HL-60 (cell line): ENCODE data around the gene KRTAP4-8.
"Not testable (repeated sequence)": the region's sequence is repeated elsewhere in the genome, so short reads cannot be mapped to it uniquely, and the experiment has no call there.

Source experiments
- DNase-seq, 2 experiments: peaks; one replicate each; pipeline ENCODE4 v3.0.0-alpha.2; 2010 to 2020; ENCODE audit warnings: low read depth in 1 of 2, low spot score in 1 of 2
- H3K27ac ChIP-seq: fragments of 250-450 bp; sonication (Bioruptor Pico); replicated peaks from 2 replicates; pipeline ENCODE4 v1.5.1; 2020; ENCODE audit warnings: mild to moderate bottlenecking, moderate library complexity
- H3K27me3 ChIP-seq: fragments of 250-450 bp; sonication (Bioruptor Pico); 2 replicates; pipeline ENCODE4 v1.5.1; 2021; ENCODE audit warnings: mild to moderate bottlenecking, moderate library complexity; ENCODE audit not compliant: insufficient read depth, poor library complexity, severe bottlenecking
- H3K4me3 ChIP-seq: replicated peaks from 2 replicates; pipeline ENCODE4 v1.5.1; 2011; ENCODE audit warnings: mild to moderate bottlenecking, control low read depth, low read length; ENCODE audit not compliant: insufficient read depth
- CTCF ChIP-seq: IDR thresholded peaks from one replicate; pipeline ENCODE4 v1.5.1; 2011; ENCODE audit warnings: low read length, control low read depth, inconsistent platforms; ENCODE audit not compliant: insufficient read depth
- GABPA ChIP-seq: IDR thresholded peaks from 2 replicates; pipeline ENCODE4 v1.6.1; 2012; ENCODE audit warnings: low read depth
- POLR2AphosphoS5 ChIP-seq: IDR thresholded peaks from 2 replicates; pipeline ENCODE4 v1.6.1; 2012; ENCODE audit warnings: low read depth
- REST ChIP-seq: IDR thresholded peaks from 2 replicates; pipeline ENCODE4 v1.6.1; 2012; ENCODE audit warnings: low read depth; ENCODE audit not compliant: insufficient replicate concordance
- SPI1 ChIP-seq: IDR thresholded peaks from 2 replicates; pipeline ENCODE4 v1.6.1; 2012; ENCODE audit warnings: low read depth, mild to moderate bottlenecking, borderline replicate concordance

The KRTAP4-8 gene

GRCh38 chr17:41126412-41126811 lies 28.5 kb upstream of the KRTAP4-8 start:
- TF ChIP-seq SPI1 (no peak), POLR2AphosphoS5 (no peak), CTCF (no peak), GABPA (no peak), REST (no peak)
- Histone ChIP-seq H3K27me3 (no peaks in the 10 kb centered on the region), H3K4me3 (no peak overlapping the region), H3K27ac (no peak overlapping the region)
- DNase-seq = no peak

GRCh38 chr17:41125064-41125463 lies 27.1 kb upstream of the KRTAP4-8 start:
- H3K27me3 ChIP-seq = no peaks in the 10 kb centered on the region
- H3K4me3 ChIP-seq = no peak overlapping the region
- no peak for DNase-seq
- TF ChIP-seq REST (no peak), GABPA (no peak), CTCF (no peak), SPI1 (no peak)
- H3K27ac ChIP-seq = no peak overlapping the region

GRCh38 chr17:41123991-41124371 lies 26.0 kb upstream of the KRTAP4-8 start, which contains the start of gene KRTAP4-12:
Gene KRTAP4-12, minus strand, starts transcription at chr17:41124182. Its CDS starts 60 bp downstream, at chr17:41124122.
- not testable (repeated sequence) for H3K4me3 ChIP-seq, H3K27ac ChIP-seq, H3K27me3 ChIP-seq, DNase-seq

GRCh38 chr17:41123292-41123990 lies 25.5 kb upstream of the KRTAP4-8 start:
- not testable (repeated sequence) for H3K27ac ChIP-seq, H3K27me3 ChIP-seq, H3K4me3 ChIP-seq, DNase-seq
- TF ChIP-seq SPI1 = 0 out of 2 replicates have a peak, but pooled peaks have one; percentile 11

- no peak for TF ChIP-seq CTCF
- TF ChIP-seq REST = no peak
- no peak for TF ChIP-seq GABPA
- no peak for DNase-seq
- Histone ChIP-seq H3K4me3 (no peak overlapping the region), H3K27me3 (no peaks in the 10 kb centered on the region), H3K27ac (no peak overlapping the region)
Measured at GRCh38 chr17:41121742-41122141, 23.8 kb upstream of the KRTAP4-8 start.
